Sigmoid colon (tissue), 4 donors: Measurements from ENCODE around the gene ZBTB9.

Experiments used
- POLR2AphosphoS5 ChIP-seq, 4 donors: sonication (generic); formaldehyde crosslinking; IDR thresholded peaks; one replicate each; pipeline ENCODE4 v1.6.1; 2017; ENCODE audit warnings: antibody characterized with exemption in 4 of 4
- TF ChIP-seq, protein P1 (sequence below), 4 experiments: fragments of 450-650 bp in 3 of 4; fragments of 200-600 bp in 1 of 4; IDR thresholded peaks; one replicate each; pipeline ENCODE4 v1.5.1; 2016 to 2019; ENCODE audit warnings: antibody characterized with exemption in 4 of 4, mild to moderate bottlenecking in 3 of 4, moderate library complexity in 2 of 4

GRCh38 chr6:33428966-33429749, 25.2 kb upstream of the ZBTB9 start:
- TF ChIP-seq, protein P1, sequence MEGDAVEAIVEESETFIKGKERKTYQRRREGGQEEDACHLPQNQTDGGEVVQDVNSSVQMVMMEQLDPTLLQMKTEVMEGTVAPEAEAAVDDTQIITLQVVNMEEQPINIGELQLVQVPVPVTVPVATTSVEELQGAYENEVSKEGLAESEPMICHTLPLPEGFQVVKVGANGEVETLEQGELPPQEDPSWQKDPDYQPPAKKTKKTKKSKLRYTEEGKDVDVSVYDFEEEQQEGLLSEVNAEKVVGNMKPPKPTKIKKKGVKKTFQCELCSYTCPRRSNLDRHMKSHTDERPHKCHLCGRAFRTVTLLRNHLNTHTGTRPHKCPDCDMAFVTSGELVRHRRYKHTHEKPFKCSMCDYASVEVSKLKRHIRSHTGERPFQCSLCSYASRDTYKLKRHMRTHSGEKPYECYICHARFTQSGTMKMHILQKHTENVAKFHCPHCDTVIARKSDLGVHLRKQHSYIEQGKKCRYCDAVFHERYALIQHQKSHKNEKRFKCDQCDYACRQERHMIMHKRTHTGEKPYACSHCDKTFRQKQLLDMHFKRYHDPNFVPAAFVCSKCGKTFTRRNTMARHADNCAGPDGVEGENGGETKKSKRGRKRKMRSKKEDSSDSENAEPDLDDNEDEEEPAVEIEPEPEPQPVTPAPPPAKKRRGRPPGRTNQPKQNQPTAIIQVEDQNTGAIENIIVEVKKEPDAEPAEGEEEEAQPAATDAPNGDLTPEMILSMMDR (IDR thresholded peaks at IDR 0.05): no peak
- TF ChIP-seq POLR2AphosphoS5 (IDR thresholded peaks at IDR 0.05): no peak
